Right lobe of liver (tissue), 4 donors: ENCODE measurements around the gene TMEM147.

Experiments
- CTCF ChIP-seq, 4 donors: fragments of 200-600 bp in 3 of 4; fragments of 450-650 bp in 1 of 4; IDR thresholded peaks; one replicate each; pipeline versions ENCODE4 v1.5.1 to v1.8.0; 2016 to 2022; ENCODE audit warnings: antibody characterized with exemption in 4 of 4, mild to moderate bottlenecking in 2 of 4
- POLR2A ChIP-seq: fragments of 450-650 bp; IDR thresholded peaks from one replicate; pipeline ENCODE4 v1.6.1; 2017; ENCODE audit warnings: antibody characterized with exemption, mild to moderate bottlenecking
- donor health status: DM: no; HTN: no; CAD: no.
- donor health status: DM: no; HTN: no; CAD: no.
- donor health status: DM: no; HTN: yes; CAD: no.

GRCh38 chr19:35561436-35561835 is 16.0 kb downstream of the TMEM147 start:
- TF ChIP-seq CTCF (IDR thresholded peaks at IDR 0.05), result no peak
- no peak for TF ChIP-seq POLR2A
